Measurements from ENCODE around the gene METRNL. TPM values are rescaled to one million over a fixed set of nuclear protein-coding genes. Genes with fewer than 3 reads are reported as not detected.
"Not testable (repeated sequence)": the region's sequence is repeated elsewhere in the genome, so short reads cannot be mapped to it uniquely, and the experiment has no call there.

The METRNL gene
- total RNA-seq, 1 experiment from 2014 or later = 30.6 TPM

GRCh38 chr17:83046448-83047181 lies 32.8 kb upstream of the METRNL start:
- CTCF ChIA-PET = no interaction called here
- Histone ChIP-seq H3K27me3 (ENCODE audit: low read length) (no peaks in the 10 kb centered on the region), H3F3A (ENCODE audit: low read length, unreplicated experiment) (no peaks in the 10 kb centered on the region), H3K79me2 (ENCODE audit: low read length) (0 out of 2 replicates have a peak, but pooled peaks cover 5% of the 10 kb centered on the region), H3K4me3 (ENCODE audit: low read length) (no peak overlapping the region), H3K27ac (ENCODE audit: low read length) (no peak overlapping the region), H3K4me2 (ENCODE audit: low read length) (no peak overlapping the region), H3K9me3 (ENCODE audit: low read length) (peaks cover 11% of the 10 kb centered on the region), H3K36me3 (ENCODE audit: low read depth, low read length) (peaks cover 22% of the 10 kb centered on the region), H2AFZ (ENCODE audit: low read length) (no peak overlapping the region), H3K4me1 (ENCODE audit: insufficient read depth, low read length) (peaks cover 20% of the 10 kb centered on the region), H3K9ac (ENCODE audit: low read length) (no peak overlapping the region), H3K9me2 (replicated peaks; ENCODE audit: low read length) (no peaks in the 10 kb centered on the region), H4K20me1 (ENCODE audit: low read length) (no peaks in the 10 kb centered on the region)
- intact Hi-C loops (cut with micrococcal nuclease) = no loop called here
- POLR2A ChIA-PET (ENCODE audit: unreplicated experiment) = no interaction called here
- no TSS peak for BruUV-seq (replicated peaks)
- TF ChIP-seq CTCF (conservative IDR thresholded peaks at IDR 0.05; ENCODE audit: low read depth, low read length) = no peak
- no peak for TF ChIP-seq EZH2phosphoT487 (IDR thresholded peaks at IDR 0.05; ENCODE audit: borderline replicate concordance, low read length)
- no peak for TF ChIP-seq EZH2 (IDR thresholded peaks at IDR 0.05; ENCODE audit: low read length, unreplicated experiment)
- ATAC-seq (no peak), DNase-seq (no peak)

- ChIA-PET CTCF (no interaction called here), POLR2A (ENCODE audit: unreplicated experiment) (no interaction called here)
- Histone ChIP-seq H3K9me3 (ENCODE audit: low read length) (peaks cover 6% of the 10 kb centered on the region; the same call in 1 of the 2 replicates), H3K27me3 (ENCODE audit: low read length) (no peaks in the 10 kb centered on the region), H3K4me1 (ENCODE audit: insufficient read depth, low read length) (peaks cover 23% of the 10 kb centered on the region), H3K9ac (ENCODE audit: low read length) (no peak overlapping the region), H3K4me3 (ENCODE audit: low read length) (no peak overlapping the region), H3K4me2 (ENCODE audit: low read length) (no peak overlapping the region), H3K36me3 (ENCODE audit: low read depth, low read length) (peaks cover 16% of the 10 kb centered on the region), H3K9me2 (replicated peaks; ENCODE audit: low read length) (no peaks in the 10 kb centered on the region), H2AFZ (ENCODE audit: low read length) (no peak overlapping the region), H3K27ac (ENCODE audit: low read length) (no peak overlapping the region), H4K20me1 (ENCODE audit: low read length) (no peaks in the 10 kb centered on the region), H3F3A (ENCODE audit: low read length, unreplicated experiment) (no peaks in the 10 kb centered on the region), H3K79me2 (ENCODE audit: low read length) (0 out of 2 replicates have a peak, but pooled peaks cover 5% of the 10 kb centered on the region)
- no TSS peak for BruUV-seq (replicated peaks)
- DNase-seq (no peak), ATAC-seq (no peak)
- intact Hi-C loops (cut with micrococcal nuclease) = no loop called here
- TF ChIP-seq EZH2 (IDR thresholded peaks at IDR 0.05; ENCODE audit: low read length, unreplicated experiment) (no peak), EZH2phosphoT487 (IDR thresholded peaks at IDR 0.05; ENCODE audit: borderline replicate concordance, low read length) (no peak), CTCF (conservative IDR thresholded peaks at IDR 0.05; ENCODE audit: low read depth, low read length) (no peak)
Measured at GRCh38 chr17:83047182-83047478, 32.3 kb upstream of the METRNL start.

- Histone ChIP-seq H2AFZ (ENCODE audit: low read length) (peak overlapping the region; percentile 69), H3K4me2 (ENCODE audit: low read length) (peak overlapping the region; percentile 52), H3K4me1 (ENCODE audit: insufficient read depth, low read length) (peaks cover 26% of the 10 kb centered on the region), H3K27ac (ENCODE audit: low read length) (peak overlapping the region; percentile 68), H3K4me3 (ENCODE audit: low read length) (peak overlapping the region; percentile 5; the same call in 1 of the 2 replicates)
- H3K9me3 ChIP-seq (ENCODE audit: low read length); H3K79me2 ChIP-seq (ENCODE audit: low read length); H3K9ac ChIP-seq (ENCODE audit: low read length); ATAC-seq; CTCF ChIA-PET; POLR2A ChIA-PET (ENCODE audit: unreplicated experiment); H4K20me1 ChIP-seq (ENCODE audit: low read length); DNase-seq; BruUV-seq (replicated peaks); H3K36me3 ChIP-seq (ENCODE audit: low read depth, low read length); H3F3A ChIP-seq (ENCODE audit: low read length, unreplicated experiment); H3K27me3 ChIP-seq (ENCODE audit: low read length); H3K9me2 ChIP-seq (replicated peaks; ENCODE audit: low read length): not testable (repeated sequence)
- intact Hi-C loops (cut with micrococcal nuclease) = loop anchor here (2.0 kb wide), 1 partner anchor 85 kb away; no protein-coding TSS in a partner anchor
Measured at GRCh38 chr17:83047818-83048475, 31.5 kb upstream of the METRNL start.

Data from PC-3 (cell line).